Measurements from ENCODE around the gene RASA1.

- TF ChIP-seq POLR2A (IDR thresholded peaks at IDR 0.05) (no peak), CTCF (IDR thresholded peaks at IDR 0.05) (no peak)
These were observed 115.5 kb downstream of the RASA1 start for GRCh38 chr5:87383216-87383615.

Measured in ovary (tissue), 3 donors.